ENCODE data around the gene NOL4L. TPM values are rescaled to one million over a fixed set of nuclear protein-coding genes. Genes with fewer than 3 reads are reported as not detected.

NOL4L gene
- total RNA-seq, 1 donor from 2014 or later: 90.6 TPM

- no peaks in the 10 kb centered on the region for H3K27me3 Mint-ChIP-seq (ENCODE audit: low read depth)
- TF ChIP-seq, protein P1, sequence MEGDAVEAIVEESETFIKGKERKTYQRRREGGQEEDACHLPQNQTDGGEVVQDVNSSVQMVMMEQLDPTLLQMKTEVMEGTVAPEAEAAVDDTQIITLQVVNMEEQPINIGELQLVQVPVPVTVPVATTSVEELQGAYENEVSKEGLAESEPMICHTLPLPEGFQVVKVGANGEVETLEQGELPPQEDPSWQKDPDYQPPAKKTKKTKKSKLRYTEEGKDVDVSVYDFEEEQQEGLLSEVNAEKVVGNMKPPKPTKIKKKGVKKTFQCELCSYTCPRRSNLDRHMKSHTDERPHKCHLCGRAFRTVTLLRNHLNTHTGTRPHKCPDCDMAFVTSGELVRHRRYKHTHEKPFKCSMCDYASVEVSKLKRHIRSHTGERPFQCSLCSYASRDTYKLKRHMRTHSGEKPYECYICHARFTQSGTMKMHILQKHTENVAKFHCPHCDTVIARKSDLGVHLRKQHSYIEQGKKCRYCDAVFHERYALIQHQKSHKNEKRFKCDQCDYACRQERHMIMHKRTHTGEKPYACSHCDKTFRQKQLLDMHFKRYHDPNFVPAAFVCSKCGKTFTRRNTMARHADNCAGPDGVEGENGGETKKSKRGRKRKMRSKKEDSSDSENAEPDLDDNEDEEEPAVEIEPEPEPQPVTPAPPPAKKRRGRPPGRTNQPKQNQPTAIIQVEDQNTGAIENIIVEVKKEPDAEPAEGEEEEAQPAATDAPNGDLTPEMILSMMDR (IDR thresholded peaks at IDR 0.05; ENCODE audit: unreplicated experiment): no peak
- H3K27ac Mint-ChIP-seq: no peak overlapping the region
- no peak overlapping the region for H3K4me3 Mint-ChIP-seq
- H3K9me3 Mint-ChIP-seq: no peaks in the 10 kb centered on the region
- H3K4me1 Mint-ChIP-seq: peaks cover 16% of the 10 kb centered on the region
- no peak for DNase-seq (ENCODE audit: low spot score in 2 of 2, unreplicated experiment in 2 of 2)
- no peaks in the 10 kb centered on the region for H3K36me3 Mint-ChIP-seq
These were observed 18.5 kb downstream of the NOL4L start for GRCh38 chr20:32566379-32567374.

DNA sequence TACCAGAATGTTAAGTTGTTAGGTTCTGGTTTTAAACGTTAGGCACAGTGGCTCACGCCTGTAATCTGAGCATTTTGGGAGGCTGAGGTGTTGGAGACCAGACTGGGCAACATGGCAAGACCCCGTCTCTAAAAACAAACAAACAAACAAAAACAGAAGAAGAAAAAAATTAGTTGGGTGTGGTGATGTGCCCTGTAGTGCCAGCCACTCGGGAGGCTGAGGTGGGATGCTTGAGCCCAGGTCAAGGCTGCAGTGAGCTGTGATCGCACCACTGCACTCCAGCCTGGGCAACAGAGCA lies 19.4 kb downstream of the NOL4L start:
- TF ChIP-seq, protein P1 (IDR thresholded peaks at IDR 0.05; ENCODE audit: unreplicated experiment): no peak
- Mint-ChIP-seq H3K4me1 (peaks cover 21% of the 10 kb centered on the region), H3K4me3 (no peak overlapping the region), H3K36me3 (no peaks in the 10 kb centered on the region), H3K27me3 (ENCODE audit: low read depth) (no peaks in the 10 kb centered on the region), H3K27ac (no peak overlapping the region), H3K9me3 (no peaks in the 10 kb centered on the region)
- DNase-seq (ENCODE audit: low spot score in 2 of 2, unreplicated experiment in 2 of 2): no peak

DNA sequence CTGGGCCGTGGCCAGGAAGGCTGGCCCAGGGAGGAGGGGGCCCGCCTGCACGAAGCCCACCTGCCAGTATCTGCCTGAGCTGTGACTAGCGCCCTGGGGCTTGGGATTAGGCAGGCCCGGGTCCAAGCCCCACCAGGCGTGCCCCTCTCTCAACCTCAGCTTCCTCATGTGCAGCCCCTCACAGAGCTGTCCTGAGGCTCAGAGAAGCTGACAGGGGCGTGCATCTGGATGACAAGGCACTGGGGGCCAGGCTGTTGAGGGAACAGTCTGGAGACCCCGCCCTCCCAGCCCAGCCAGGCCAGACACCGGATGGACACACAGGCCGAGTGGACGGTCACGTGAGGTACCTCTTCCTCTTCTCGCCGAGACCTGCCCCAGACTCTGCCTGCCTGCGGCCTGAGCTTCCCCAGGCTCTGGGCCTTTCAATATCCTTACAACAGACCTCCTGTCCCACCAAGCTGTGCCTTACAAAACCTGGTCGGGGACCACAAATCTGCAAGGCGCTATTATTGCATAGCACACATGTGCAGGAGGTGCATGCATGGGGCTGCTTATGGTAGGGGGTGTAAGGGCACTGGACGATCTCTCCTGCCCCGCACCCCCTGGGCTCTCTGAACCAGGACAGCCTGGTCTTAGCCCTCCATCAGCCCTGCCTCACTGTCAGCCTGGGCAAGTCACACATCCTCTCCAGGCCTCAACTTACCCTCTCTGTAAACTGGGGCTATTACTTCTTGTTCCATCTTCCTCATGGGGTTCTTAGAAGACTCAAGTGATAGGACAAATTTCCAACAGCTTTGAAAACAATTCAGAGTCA lies 20.0 kb downstream of the NOL4L start:
- TF ChIP-seq, protein P1 (IDR thresholded peaks at IDR 0.05; ENCODE audit: unreplicated experiment): no peak
- Mint-ChIP-seq H3K27me3 (ENCODE audit: low read depth) (no peaks in the 10 kb centered on the region), H3K36me3 (no peaks in the 10 kb centered on the region), H3K9me3 (no peaks in the 10 kb centered on the region), H3K4me3 (no peak overlapping the region), H3K4me1 (peaks cover 27% of the 10 kb centered on the region), H3K27ac (no peak overlapping the region)
- no peak for DNase-seq (ENCODE audit: low spot score in 2 of 2, unreplicated experiment in 2 of 2)

DNA sequence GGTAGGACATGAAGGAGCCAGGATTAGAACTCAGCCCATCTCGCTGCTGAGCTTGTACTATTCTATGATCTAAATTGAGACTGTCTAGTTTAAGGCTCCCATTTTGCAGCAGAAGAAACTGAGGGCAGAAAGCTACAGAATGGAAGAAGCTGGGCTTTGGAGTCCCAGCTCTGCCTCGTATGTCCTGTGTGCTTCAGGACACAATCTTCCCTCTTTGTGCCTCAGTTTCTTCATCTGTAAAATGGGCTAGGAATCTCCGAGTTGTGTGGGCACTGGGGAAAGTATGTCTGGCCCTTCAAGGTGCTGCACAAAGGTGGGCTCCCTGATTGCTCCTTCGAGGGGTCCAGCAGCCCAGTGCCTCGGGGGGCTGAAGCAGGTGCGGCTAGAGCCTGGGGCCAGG lies 20.7 kb downstream of the NOL4L start:
- Mint-ChIP-seq H3K27me3 (ENCODE audit: low read depth) (no peaks in the 10 kb centered on the region), H3K36me3 (no peaks in the 10 kb centered on the region), H3K27ac (no peak overlapping the region), H3K4me1 (peaks cover 28% of the 10 kb centered on the region), H3K9me3 (no peaks in the 10 kb centered on the region), H3K4me3 (no peak overlapping the region)
- no peak for DNase-seq (ENCODE audit: low spot score in 2 of 2, unreplicated experiment in 2 of 2)
- TF ChIP-seq, protein P1 (IDR thresholded peaks at IDR 0.05; ENCODE audit: unreplicated experiment): no peak

DNA sequence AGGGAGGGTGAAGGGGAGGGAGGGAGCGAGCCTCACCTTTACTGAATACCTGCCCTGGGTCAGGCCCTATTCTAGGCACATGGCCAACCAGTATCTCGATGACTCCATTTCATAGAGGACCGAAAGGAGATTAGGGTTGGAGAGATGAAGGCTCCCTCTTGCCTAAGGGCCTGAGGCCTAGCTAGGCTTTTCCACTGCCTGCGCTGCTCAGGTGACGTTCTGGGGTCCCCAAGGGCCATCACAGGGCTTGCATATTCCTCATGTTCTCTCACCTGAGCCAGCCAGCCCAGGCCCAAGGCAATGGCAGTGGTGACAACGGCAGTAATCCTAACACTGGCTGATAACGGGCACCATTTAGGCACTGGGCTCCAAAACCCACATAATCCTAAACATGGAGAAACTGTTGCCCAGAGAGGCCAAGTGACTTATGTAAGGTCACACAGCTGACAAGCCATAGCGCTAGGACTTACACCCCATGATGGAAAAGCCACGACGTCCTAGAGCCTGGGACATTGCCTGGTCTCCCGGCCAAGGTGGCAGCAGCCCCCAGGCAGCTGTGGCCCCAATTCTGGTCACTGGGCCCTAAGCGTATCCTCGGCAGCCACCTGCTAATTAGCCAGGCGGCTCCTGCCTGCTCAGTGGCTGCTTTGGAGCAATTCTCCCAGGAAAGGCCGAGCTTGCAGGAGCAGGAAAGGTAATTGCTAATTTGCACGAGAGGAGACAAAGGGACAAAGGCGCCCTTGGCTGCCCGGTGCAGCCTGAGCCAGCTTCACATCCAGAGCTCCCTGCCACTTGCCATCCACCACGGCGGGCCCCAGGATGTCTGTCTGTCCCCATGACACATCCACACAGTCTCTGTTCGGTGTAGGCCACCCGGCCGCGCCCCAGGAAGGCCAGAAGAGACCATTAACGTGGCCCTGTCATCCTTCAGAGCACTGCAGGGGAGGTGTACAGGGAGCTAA lies 21.5 kb downstream of the NOL4L start:
- Mint-ChIP-seq H3K9me3 (no peaks in the 10 kb centered on the region), H3K27me3 (ENCODE audit: low read depth) (no peaks in the 10 kb centered on the region), H3K36me3 (no peaks in the 10 kb centered on the region), H3K27ac (no peak overlapping the region), H3K4me3 (no peak overlapping the region), H3K4me1 (peaks cover 25% of the 10 kb centered on the region)
- TF ChIP-seq, protein P1 (IDR thresholded peaks at IDR 0.05; ENCODE audit: unreplicated experiment): no peak
- DNase-seq (ENCODE audit: low spot score in 2 of 2, unreplicated experiment in 2 of 2): no peak
